GM19351 (cell line): ENCODE data around the gene BOD1.
"Not testable (repeated sequence)": the region's sequence is repeated elsewhere in the genome, so short reads cannot be mapped to it uniquely, and the experiment has no call there.

Experiments
- ATAC-seq: cut with Tn5 transposase; IDR thresholded peaks from one replicate; pipeline ENCODE4 v1.9.1; 2021; ENCODE audit warnings: mild to moderate bottlenecking, moderate library complexity; ENCODE audit not compliant: unreplicated experiment

Gene BOD1

DNA sequence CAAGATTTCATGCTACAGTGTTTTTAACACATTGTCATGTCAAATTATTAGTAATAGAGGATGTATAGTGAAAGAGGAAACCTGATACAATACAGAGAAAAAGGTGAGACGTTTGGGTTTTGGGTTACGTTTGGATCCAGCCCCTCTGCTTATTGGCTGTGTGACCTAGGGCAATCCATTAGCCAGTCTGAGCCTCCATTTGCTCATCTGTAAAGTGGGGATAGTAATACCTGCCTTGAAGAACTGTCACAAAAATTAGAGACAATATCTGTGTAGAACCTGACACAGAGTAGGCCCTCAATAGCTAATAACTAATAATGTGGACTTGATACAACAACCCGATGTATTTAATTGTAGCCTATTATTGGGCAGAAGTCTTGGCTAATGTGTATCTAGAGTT lies 4.3 kb upstream of the BOD1 start:
- no peak for ATAC-seq

DNA sequence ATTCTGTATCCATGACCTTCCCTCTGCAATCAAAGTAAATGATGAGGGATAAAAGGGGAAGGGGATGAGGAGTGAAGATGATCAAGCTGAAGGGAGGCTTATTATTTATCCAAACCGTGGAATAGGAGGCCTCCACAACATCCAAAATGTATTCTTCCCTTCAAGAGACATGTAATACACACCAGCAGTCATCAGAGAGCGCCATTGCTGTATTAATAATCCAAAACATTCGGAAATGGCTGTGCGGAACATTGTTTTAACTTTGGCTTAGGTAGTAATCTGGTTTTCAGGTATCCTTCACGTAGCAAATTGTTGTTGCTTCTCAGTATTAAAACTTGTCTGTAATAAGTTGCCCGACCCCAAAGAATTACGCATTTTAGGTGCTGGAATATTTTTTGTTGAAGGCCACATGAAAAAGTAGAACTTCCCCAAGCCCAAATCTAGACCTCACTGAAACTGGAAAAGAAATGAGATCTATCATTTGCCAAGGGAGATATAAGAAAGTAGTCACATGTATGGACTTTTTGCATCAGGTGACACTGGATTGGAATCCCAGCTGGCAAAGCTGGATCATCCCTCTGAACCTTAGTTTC lies 2.6 kb upstream of the BOD1 start:
- no peak for ATAC-seq

DNA sequence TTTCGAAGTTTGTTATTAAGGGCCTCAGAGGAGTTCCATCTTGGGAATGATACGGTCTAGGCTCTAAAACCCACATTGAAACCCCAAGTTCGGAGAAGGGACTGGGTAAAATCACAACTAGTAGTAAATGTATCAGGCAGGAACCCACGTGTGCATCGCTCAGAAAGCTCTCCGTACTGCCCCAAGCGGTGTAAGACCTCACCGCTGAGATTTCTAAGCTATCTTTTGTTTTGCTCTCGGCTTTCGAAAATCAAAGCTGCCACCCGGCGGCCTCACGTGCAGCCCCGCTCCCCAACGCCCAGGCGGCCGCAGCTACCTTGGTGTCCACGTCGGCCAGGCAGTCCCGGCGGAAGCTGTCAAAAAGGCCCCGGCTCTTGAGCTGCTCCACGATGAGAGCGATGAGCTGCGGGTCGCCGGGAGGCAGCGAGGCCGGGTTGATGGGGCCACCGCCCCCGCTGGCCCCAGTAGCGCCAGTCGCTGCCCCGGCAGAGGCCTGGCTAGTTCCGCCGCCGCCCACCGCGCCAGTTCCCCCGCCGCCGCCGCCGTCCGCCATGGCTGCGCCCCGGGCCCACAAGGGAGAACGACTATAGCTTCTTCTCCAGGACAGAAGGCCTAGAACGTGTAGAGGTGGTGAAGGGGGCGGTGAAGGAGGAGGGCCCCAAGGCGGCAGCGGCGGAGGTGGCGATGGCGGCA lies 420 bp downstream of the BOD1 start:
- ATAC-seq: peak; percentile 62

DNA sequence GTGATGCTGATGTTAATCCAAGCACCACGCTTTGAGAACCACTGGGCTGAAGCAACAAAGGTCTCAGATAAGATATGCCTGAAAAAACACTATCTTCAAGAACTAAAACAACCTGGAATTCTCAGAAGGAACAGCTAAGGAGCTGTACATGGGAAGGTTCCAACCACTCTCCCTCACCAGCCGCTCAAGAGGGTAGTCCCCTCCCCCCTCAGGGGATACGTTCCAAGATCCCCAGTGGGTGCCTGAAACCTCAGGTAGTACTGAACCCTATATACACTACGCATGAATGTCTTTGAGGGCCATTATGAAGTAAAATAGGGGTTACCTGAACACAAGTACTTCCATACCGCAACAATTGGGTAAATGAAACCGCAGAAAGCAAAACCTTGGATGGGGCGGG lies 1.9 kb downstream of the BOD1 start:
- no peak for ATAC-seq

DNA sequence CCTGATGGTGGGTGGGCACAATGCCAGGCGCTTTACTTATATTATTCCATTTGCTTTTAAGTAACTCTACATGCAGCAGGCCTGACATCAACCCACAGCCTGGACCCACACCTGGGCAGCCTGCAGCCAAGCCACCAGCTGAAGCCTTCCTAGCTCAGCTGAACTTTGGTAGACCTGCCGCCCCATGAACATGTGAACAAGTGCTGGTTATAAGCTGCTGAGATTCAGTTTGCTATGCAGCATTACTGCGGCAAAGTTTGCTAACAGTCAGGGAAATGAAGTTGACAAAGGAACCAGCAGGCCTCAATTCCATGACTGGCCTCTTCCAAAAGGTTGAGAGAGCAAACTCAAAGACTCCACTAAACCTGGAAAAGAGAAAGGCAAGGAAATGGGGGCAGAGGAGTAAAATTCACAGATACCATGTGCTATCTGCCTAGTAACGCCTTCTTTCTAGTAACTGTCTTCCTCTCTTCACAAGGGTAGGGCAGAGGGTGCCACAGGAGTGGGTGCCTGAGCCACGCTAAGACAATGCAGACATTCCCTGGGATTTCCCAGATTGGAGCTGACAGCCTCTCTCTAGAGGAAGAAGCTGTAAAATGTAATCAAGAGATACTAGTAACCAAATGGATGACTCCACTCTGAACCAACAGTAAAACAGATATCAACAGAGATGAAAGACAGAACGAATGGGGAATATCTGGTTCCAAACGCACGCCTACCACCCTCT lies 2.9 kb downstream of the BOD1 start:
- ATAC-seq: no peak

GRCh38 chr5:173612948-173613347 lies 3.5 kb downstream of the BOD1 start:
- ATAC-seq: no peak

DNA sequence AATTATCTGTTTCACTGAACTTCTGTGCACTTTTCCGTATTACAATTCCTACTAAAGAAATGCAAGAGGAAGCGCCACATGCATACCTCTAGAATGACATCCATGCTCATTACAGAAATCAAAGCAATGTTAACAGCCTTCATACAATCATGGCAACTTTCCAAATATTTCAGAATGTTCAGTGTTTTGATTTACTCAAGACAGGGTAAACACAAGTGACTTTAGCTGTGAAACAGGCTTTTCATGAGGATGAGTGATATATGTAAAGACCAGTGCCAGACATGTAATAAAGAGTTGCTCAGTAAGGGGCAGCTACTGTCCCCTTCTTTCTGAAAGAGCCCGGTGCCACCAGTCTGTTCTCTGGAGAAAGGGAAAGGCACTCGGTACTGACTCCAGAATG lies 4.7 kb downstream of the BOD1 start:
- ATAC-seq: no peak

DNA sequence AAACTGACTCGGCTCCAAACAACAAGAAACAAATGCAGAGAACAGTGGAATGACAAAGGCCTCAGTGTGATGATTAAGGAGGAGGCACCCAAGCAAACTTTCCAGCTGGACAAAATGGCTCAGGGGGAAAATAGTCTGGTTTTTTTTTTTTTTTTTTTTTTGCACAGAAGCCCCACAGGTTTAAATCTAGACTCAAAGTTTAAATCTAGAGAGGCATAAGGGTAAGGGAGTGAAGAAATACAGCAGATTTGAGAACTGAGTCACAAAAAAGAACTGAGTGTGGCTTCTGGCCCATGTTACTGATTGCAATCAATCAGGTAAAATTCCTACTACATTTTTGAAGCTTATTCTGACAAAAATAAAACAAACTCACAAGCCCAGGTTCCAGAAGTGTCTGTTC lies 12.3 kb downstream of the BOD1 start:
- no peak for ATAC-seq

GRCh38 chr5:173602423-173602822 lies 14.0 kb downstream of the BOD1 start:
- ATAC-seq: no peak

DNA sequence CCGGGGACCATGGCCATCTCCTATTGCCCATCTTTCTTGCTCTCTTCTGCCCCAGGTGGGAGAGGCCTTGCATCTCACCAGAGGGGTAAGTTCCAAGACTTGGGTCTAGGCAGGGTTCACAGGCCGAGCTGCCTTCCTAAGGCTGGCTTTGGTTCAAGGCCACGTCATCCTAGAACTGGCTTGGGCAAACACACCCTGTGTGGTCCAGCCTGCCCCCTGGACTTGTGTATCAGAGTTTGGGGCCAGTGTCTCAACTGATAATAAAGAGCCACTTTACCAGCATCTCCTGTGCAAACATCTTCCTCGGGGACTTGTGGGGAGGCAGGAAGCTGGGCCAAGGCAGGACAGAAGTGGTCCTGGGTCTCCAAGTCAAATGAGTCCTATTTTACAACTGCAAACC lies 17.8 kb downstream of the BOD1 start:
- no peak for ATAC-seq

DNA sequence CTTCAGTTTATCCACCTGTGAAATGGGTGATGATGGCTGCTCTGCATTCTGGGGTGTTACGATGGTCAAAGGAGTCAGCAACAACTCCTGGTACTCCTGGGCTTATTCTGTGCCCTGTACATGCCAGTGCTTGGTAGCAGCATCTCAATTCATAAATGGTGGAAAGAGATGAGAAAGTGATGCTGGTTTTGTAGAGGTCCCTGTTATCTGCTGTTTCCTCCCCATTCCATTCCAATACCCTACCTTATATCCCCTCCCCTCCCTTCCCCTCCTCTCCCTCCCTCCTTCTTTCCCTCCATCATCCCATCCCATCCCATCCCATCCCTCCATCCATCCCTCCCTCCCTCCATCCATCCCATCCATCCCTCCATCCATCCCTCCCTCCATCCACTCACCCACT lies 19.1 kb downstream of the BOD1 start:
- ATAC-seq: no peak

GRCh38 chr5:173595841-173596240 lies 20.6 kb downstream of the BOD1 start:
- no peak for ATAC-seq

- ATAC-seq: no peak
These were observed 22.4 kb downstream of the BOD1 start for GRCh38 chr5:173594061-173594460.

DNA sequence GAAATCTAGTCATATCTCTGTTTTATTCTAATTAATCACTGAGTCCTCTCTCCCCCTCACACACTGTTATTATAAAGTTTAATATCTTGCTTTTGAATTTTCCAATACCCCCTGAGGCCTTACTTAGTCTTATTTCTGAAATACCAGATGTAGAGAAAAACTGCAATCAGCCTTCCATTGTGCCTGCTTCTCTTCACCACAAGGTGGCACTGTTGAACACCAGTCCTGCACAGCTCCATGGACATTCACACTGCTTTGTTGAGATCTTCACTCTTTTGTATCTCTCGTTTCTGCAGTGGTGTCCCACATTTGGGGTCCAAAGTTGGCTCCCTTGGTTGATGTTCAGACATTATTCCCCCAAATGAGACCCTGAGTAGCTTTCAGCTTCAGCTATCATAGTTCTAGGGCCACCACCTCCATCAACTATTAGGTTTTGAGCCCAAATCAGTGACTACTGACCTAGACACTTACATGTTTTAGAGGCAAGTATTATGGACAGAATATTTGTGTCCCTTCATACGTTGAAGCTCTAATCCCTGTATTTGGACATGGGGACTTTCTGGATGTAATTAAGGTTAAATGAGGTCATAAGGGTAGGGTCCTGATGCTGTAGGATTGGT lies 24.3 kb downstream of the BOD1 start:
- ATAC-seq: no peak

- no peak for ATAC-seq
These were observed 25.4 kb downstream of the BOD1 start for GRCh38 chr5:173591056-173591514.

DNA sequence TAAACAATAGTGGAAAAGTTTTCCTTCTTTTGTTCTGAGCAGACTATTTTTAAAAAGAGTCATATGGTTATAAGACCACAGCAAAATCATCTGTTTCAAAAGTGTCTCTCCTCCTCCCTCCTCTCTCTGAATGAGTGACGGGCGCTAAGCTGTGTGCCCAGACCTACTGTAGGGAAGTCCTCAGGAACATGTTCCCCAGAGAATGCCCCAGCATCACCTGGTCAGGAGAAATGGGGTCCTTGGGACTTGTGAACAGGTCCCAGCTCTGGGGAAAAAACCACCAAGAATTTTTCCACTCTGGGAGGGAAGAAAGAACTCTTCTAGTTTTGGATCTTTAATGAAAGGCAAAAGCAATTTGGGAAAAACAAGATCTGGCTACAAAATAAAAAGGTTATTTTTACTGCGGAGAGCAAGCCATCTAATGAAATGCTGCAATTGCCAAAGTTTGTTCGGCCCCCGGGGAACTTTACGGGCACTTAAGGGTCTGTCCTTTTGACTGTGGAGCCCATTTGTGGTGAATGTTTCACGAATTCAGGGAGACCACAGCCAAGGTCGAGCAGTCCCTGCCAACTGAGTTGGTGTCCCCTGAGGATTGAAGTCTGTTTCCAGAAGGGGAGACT lies 25.9 kb downstream of the BOD1 start:
- ATAC-seq: no peak

DNA sequence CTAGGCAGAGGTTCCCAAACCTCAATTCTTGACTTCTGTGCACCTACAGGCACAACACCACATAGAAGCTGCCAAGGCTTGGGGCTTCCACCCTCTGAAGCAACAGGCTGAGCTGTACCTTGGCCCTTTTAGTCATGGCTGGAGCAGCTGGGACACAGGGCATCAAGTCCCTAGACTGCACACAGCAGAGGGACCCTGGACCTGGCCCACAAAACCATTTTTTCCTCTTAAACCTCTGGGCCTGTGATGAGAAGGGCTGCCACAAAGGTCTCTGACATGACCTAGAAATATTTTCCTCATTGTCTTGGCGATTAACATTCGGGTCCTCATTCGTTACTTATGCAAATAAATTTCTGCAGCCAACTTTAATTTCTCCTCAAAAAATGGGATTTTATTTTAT lies 30.3 kb downstream of the BOD1 start:
- ATAC-seq: not testable (repeated sequence)

- ATAC-seq: no peak
These were observed 33.1 kb downstream of the BOD1 start for GRCh38 chr5:173583346-173583745.

GRCh38 chr5:173582216-173583111 lies 34.0 kb downstream of the BOD1 start:
- no peak for ATAC-seq
